Activated B cell treated with CpG ODN at 0.5 μM for 24 hours (primary cell): Measurements from ENCODE around the gene POLK. TPM values are rescaled to one million over a fixed set of nuclear protein-coding genes. Genes with fewer than 3 reads are reported as not detected.
"Not testable (repeated sequence)": the region's sequence is repeated elsewhere in the genome, so short reads cannot be mapped to it uniquely, and the experiment has no call there.

Experiments used
- ATAC-seq: fragments of 200-7000 bp; cut with Tn5 transposase; one replicate; pipeline ENCODE4 v1.10.0; 2021; ENCODE audit warnings: low read depth, mild to moderate bottlenecking, moderate library complexity
- CTCF ChIA-PET: fragments of 350-600 bp; sonication (Branson Sonifier 250); formaldehyde crosslinking; loops from one replicate; lab custom pipeline; 2021; ENCODE audit warnings: antibody characterized with exemption; lab: Charles Lee
- POLR2A ChIA-PET: fragments of 350-600 bp; sonication (Branson Sonifier 250); formaldehyde crosslinking; loops from one replicate; lab custom pipeline; 2021; ENCODE audit warnings: antibody characterized with exemption; lab: Charles Lee
- DNase-seq: peaks from one replicate; pipeline ENCODE4 v3.0.0; 2022
- H3K27ac Mint-ChIP-seq: one replicate; pipeline ENCODE4 v1.8.0; 2020; ENCODE audit warnings: mixed read lengths
- H3K27me3 Mint-ChIP-seq: one replicate; pipeline ENCODE4 v1.8.0; 2021; ENCODE audit warnings: mixed read lengths
- H3K36me3 Mint-ChIP-seq: one replicate; pipeline ENCODE4 v1.8.0; 2021; ENCODE audit warnings: low read depth, mixed read lengths
- H3K4me1 Mint-ChIP-seq: one replicate; pipeline ENCODE4 v1.8.0; 2021; ENCODE audit warnings: mixed read lengths
- H3K4me3 Mint-ChIP-seq: one replicate; pipeline ENCODE4 v1.8.0; 2020; ENCODE audit warnings: mild to moderate bottlenecking, mixed read lengths
- H3K9me3 Mint-ChIP-seq: one replicate; pipeline ENCODE4 v1.8.0; 2020; ENCODE audit warnings: mixed read lengths
- CTCF ChIP-seq: fragments of 200-600 bp; IDR thresholded peaks from one replicate; pipeline ENCODE4 v1.8.0; 2022; ENCODE audit warnings: antibody characterized with exemption, mild to moderate bottlenecking
- intact Hi-C: fragments of 100-400 bp; cut with micrococcal nuclease; formaldehyde crosslinking; loops from one replicate; pipeline ENCODE4 v1.15.1; 2024
- total RNA-seq: library from RNA; stranded (reverse); gene quantifications from 2 replicates; pipeline ENCODE4 v1.2.3, GENCODE V29; 2022

Gene POLK
- total RNA-seq, 1 donor from 2014 or later: 34.0 TPM

GRCh38 chr5:75568202-75568601, 56.5 kb downstream of the POLK start:
- Mint-ChIP-seq H3K36me3 (peaks cover 38% of the 10 kb centered on the region), H3K27ac (peak overlapping the region; percentile 88), H3K4me1 (peaks cover 51% of the 10 kb centered on the region), H3K4me3 (no peak overlapping the region), H3K9me3 (peaks cover 8% of the 10 kb centered on the region), H3K27me3 (no peaks in the 10 kb centered on the region)
- no peak for TF ChIP-seq CTCF
- DNase-seq (no peak), ATAC-seq (no peak)
- intact Hi-C loops: no loop called here
- ChIA-PET CTCF (interaction anchor here (1.3 kb wide), 1 partner anchor 13 kb away, joined by 3 read pairs; no protein-coding TSS in a partner anchor), POLR2A (interaction anchor here (1.0 kb wide), 2 partner anchors 57 to 231 kb away, joined by 3 to 4 read pairs; partner anchors contain the start of genes CERT1, HMGCR and POLK)

GRCh38 chr5:75571547-75571946, 59.9 kb downstream of the POLK start:
- intact Hi-C loops: loop anchor here (1.0 to 10.0 kb wide), 2 partner anchors 60 to 103 kb away; partner anchors contain the start of genes CERT1 and POLK
- Mint-ChIP-seq H3K27me3 (no peaks in the 10 kb centered on the region), H3K36me3 (peaks cover 22% of the 10 kb centered on the region), H3K9me3 (no peaks in the 10 kb centered on the region), H3K27ac (peak overlapping the region; percentile 57), H3K4me1 (peaks cover 53% of the 10 kb centered on the region), H3K4me3 (peak overlapping the region; percentile 6)
- POLR2A ChIA-PET: interaction anchor here (0.6 to 0.9 kb wide), 2 partner anchors 11 to 60 kb away, joined by 3 to 6 read pairs; partner anchors contain the start of genes CERT1 and POLK
- CTCF ChIA-PET: no interaction called here
- no peak for DNase-seq
- no peak for ATAC-seq
- no peak for TF ChIP-seq CTCF

- peak overlapping the region; percentile 76 for H3K4me3 Mint-ChIP-seq
- no peak for TF ChIP-seq CTCF
- no peaks in the 10 kb centered on the region for H3K27me3 Mint-ChIP-seq
- H3K4me1 Mint-ChIP-seq: peaks cover 37% of the 10 kb centered on the region
- peak overlapping the region; percentile 86 for H3K27ac Mint-ChIP-seq
- DNase-seq (no peak), ATAC-seq (no peak)
- no peaks in the 10 kb centered on the region for H3K9me3 Mint-ChIP-seq
- intact Hi-C loops: loop anchor here (1.0 to 10.0 kb wide), 8 partner anchors 7 to 337 kb away; partner anchors contain the start of genes ANKRD31, CERT1, POC5 and POLK
- CTCF ChIA-PET: interaction anchor here (0.9 kb wide), 1 partner anchor 238 kb away, joined by 3 read pairs; the partner anchor contains the start of gene HMGCR
- peaks cover 30% of the 10 kb centered on the region for H3K36me3 Mint-ChIP-seq
- POLR2A ChIA-PET: interaction anchor here (0.9 to 2.0 kb wide), 4 partner anchors 8 to 272 kb away, joined by 3 to 9 read pairs (median 6); no protein-coding TSS in a partner anchor
Observed at GRCh38 chr5:75574791-75575190, 63.1 kb downstream of the POLK start.

GRCh38 chr5:75578280-75578679, 66.6 kb downstream of the POLK start:
- intact Hi-C loops: loop anchor here (5.0 to 10.0 kb wide), 2 partner anchors 97 to 341 kb away; partner anchors contain the start of gene ANKRD31
- H3K27me3 Mint-ChIP-seq, H3K4me3 Mint-ChIP-seq, H3K27ac Mint-ChIP-seq, CTCF ChIA-PET, H3K9me3 Mint-ChIP-seq, DNase-seq, ATAC-seq: not testable (repeated sequence)
- Mint-ChIP-seq H3K36me3 (peaks cover 35% of the 10 kb centered on the region), H3K4me1 (peaks cover 18% of the 10 kb centered on the region)
- POLR2A ChIA-PET: interaction anchor here (0.6 kb wide), 1 partner anchor 55 kb away, joined by 4 read pairs; no protein-coding TSS in a partner anchor

- ChIA-PET POLR2A (no interaction called here), CTCF (no interaction called here)
- TF ChIP-seq CTCF: no peak
- H3K4me1 Mint-ChIP-seq: no peaks in the 10 kb centered on the region
- no peak for DNase-seq
- no peak overlapping the region for H3K4me3 Mint-ChIP-seq
- no peaks in the 10 kb centered on the region for H3K27me3 Mint-ChIP-seq
- no peaks in the 10 kb centered on the region for H3K9me3 Mint-ChIP-seq
- intact Hi-C loops: loop anchor here (5.0 kb wide), 1 partner anchor 32 kb away; no protein-coding TSS in a partner anchor
- peaks cover 44% of the 10 kb centered on the region for H3K36me3 Mint-ChIP-seq
- H3K27ac Mint-ChIP-seq: no peak overlapping the region
- ATAC-seq: no peak
Observed at GRCh38 chr5:75584641-75585040, 73.0 kb downstream of the POLK start.
